Measurements from ENCODE around the gene OMP. TPM values are rescaled to one million over a fixed set of nuclear protein-coding genes. Genes with fewer than 3 reads are reported as not detected.

Gene OMP
- total and polyA plus RNA-seq, 2 of the 13 experiments (the other 11 are each of a cell fraction or from before 2014, with no cell fraction given) = not detected

DNA sequence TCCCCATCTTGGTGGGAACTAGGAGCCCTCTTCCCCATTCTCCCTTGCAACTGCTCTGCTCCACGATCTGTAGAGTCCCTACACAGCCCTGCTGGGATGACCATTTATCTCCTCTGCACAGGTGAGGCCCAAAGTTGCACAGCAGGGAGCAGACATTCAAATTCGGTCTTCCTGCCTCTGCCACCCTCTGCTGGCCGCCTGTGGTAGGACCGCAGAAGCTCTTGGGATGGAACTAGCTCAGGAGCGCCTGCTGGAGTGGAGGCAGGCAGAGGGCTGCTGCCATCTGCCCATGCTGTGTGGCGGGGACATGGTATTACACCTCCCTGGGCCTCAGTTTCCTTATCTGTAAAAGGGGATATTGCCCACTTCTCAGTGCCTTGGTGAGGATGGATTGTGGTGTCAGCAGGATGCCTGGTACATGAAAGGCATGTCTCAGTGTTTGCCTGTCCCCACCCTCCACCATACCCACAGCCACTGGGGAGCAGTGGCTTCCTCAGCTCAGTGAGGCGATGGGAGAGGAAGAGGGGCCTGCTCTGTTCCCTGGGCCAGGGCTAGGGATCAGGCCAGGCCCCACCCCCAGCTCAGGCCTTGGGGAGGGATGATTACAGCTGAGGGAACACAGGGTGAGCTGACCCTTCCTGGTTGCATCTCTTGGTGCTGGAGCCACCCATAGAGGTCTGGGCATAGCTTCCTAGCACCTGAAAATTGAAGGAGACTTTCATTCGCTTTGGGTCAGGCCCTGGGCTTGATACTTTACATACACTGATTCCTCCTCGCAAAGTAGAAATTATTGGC, 11.3 kb upstream of the OMP start (continued):
- TF ChIP-seq, protein P1, sequence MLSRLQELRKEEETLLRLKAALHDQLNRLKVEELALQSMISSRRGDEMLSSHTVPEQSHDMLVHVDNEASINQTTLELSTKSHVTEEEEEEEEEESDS (CRISPR knock-in tag; IDR thresholded peaks at IDR 0.05; ENCODE audit: borderline replicate concordance) = no peak
- TF ChIP-seq, protein P2, sequence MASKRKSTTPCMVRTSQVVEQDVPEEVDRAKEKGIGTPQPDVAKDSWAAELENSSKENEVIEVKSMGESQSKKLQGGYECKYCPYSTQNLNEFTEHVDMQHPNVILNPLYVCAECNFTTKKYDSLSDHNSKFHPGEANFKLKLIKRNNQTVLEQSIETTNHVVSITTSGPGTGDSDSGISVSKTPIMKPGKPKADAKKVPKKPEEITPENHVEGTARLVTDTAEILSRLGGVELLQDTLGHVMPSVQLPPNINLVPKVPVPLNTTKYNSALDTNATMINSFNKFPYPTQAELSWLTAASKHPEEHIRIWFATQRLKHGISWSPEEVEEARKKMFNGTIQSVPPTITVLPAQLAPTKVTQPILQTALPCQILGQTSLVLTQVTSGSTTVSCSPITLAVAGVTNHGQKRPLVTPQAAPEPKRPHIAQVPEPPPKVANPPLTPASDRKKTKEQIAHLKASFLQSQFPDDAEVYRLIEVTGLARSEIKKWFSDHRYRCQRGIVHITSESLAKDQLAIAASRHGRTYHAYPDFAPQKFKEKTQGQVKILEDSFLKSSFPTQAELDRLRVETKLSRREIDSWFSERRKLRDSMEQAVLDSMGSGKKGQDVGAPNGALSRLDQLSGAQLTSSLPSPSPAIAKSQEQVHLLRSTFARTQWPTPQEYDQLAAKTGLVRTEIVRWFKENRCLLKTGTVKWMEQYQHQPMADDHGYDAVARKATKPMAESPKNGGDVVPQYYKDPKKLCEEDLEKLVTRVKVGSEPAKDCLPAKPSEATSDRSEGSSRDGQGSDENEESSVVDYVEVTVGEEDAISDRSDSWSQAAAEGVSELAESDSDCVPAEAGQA (IDR thresholded peaks at IDR 0.05; ENCODE audit: low read depth) = no peak
- TF ChIP-seq, protein P2 (CRISPR knock-in tag; IDR thresholded peaks at IDR 0.05; ENCODE audit: borderline replicate concordance) = no peak
- TF ChIP-seq ZNF678 (CRISPR knock-in tag; IDR thresholded peaks at IDR 0.05) = no peak
- no peak for TF ChIP-seq XBP1 (CRISPR knock-in tag; IDR thresholded peaks at IDR 0.05)
- TF ChIP-seq, protein P3, sequence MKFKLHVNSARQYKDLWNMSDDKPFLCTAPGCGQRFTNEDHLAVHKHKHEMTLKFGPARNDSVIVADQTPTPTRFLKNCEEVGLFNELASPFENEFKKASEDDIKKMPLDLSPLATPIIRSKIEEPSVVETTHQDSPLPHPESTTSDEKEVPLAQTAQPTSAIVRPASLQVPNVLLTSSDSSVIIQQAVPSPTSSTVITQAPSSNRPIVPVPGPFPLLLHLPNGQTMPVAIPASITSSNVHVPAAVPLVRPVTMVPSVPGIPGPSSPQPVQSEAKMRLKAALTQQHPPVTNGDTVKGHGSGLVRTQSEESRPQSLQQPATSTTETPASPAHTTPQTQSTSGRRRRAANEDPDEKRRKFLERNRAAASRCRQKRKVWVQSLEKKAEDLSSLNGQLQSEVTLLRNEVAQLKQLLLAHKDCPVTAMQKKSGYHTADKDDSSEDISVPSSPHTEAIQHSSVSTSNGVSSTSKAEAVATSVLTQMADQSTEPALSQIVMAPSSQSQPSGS (CRISPR knock-in tag; IDR thresholded peaks at IDR 0.05) = peak; percentile 61; the same call in 1 of the 2 replicates
- TF ChIP-seq SALL1 (CRISPR knock-in tag; IDR thresholded peaks at IDR 0.05) = peak; percentile 59; the same call in 1 of the 2 replicates
- TF ChIP-seq ZNF619 (CRISPR knock-in tag; IDR thresholded peaks at IDR 0.05) = 0 out of 2 replicates have a peak, but pooled peaks have one; percentile 31
- no peak for TF ChIP-seq NFKBIZ (CRISPR knock-in tag; IDR thresholded peaks at IDR 0.05)
- TF ChIP-seq, protein P4, sequence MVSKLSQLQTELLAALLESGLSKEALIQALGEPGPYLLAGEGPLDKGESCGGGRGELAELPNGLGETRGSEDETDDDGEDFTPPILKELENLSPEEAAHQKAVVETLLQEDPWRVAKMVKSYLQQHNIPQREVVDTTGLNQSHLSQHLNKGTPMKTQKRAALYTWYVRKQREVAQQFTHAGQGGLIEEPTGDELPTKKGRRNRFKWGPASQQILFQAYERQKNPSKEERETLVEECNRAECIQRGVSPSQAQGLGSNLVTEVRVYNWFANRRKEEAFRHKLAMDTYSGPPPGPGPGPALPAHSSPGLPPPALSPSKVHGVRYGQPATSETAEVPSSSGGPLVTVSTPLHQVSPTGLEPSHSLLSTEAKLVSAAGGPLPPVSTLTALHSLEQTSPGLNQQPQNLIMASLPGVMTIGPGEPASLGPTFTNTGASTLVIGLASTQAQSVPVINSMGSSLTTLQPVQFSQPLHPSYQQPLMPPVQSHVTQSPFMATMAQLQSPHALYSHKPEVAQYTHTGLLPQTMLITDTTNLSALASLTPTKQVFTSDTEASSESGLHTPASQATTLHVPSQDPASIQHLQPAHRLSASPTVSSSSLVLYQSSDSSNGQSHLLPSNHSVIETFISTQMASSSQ (IDR thresholded peaks at IDR 0.05; ENCODE audit: low read depth) = no peak
- TF ChIP-seq, protein P4 (CRISPR knock-in tag; IDR thresholded peaks at IDR 0.05; ENCODE audit: borderline replicate concordance) = no peak; the same call in 1 of the 2 replicates
- TF ChIP-seq MATR3 (CRISPR knock-in tag; IDR thresholded peaks at IDR 0.05) = no peak

Measured in HepG2 (cell line).